ENCODE measurements around the gene NAV3. TPM values are rescaled to one million over a fixed set of nuclear protein-coding genes. Genes with fewer than 3 reads are reported as not detected.

Gene NAV3
- total RNA-seq, 1 donor from 2014 or later, result 16.2 TPM

- Histone ChIP-seq H3K36me3 (no peaks in the 10 kb centered on the region), H3K4me3 (no peak overlapping the region), H3K4me1 (no peaks in the 10 kb centered on the region), H3K27ac (no peak overlapping the region), H3K9me3 (no peaks in the 10 kb centered on the region), H3K27me3 (no peaks in the 10 kb centered on the region)
- no peak for DNase-seq (ENCODE audit: extremely low spot score in 2 of 2)
- intact Hi-C loops (cut with DNase I), result no loop called here
- TF ChIP-seq POLR2A (IDR thresholded peaks at IDR 0.05) (no peak), CTCF (IDR thresholded peaks at IDR 0.05) (no peak), POLR2AphosphoS5 (IDR thresholded peaks at IDR 0.05; ENCODE audit: insufficient read depth in 1 of 2, low read depth in 1 of 2) (no peak)
These were observed 8.9 kb upstream of the NAV3 start for GRCh38 chr12:77821699-77822203.

- no peaks in the 10 kb centered on the region for H3K36me3 ChIP-seq
- H3K27ac ChIP-seq, result no peak overlapping the region
- H3K4me3 ChIP-seq, result no peak overlapping the region
- TF ChIP-seq POLR2A (IDR thresholded peaks at IDR 0.05), result no peak
- TF ChIP-seq CTCF (IDR thresholded peaks at IDR 0.05), result no peak
- TF ChIP-seq POLR2AphosphoS5 (IDR thresholded peaks at IDR 0.05; ENCODE audit: insufficient read depth in 1 of 2, low read depth in 1 of 2), result no peak
- peaks cover 17% of the 10 kb centered on the region for H3K4me1 ChIP-seq
- no peaks in the 10 kb centered on the region for H3K27me3 ChIP-seq
- no peak for DNase-seq (ENCODE audit: extremely low spot score in 2 of 2)
- H3K9me3 ChIP-seq, result no peaks in the 10 kb centered on the region
- intact Hi-C loops (cut with DNase I), result no loop called here
These were observed 2.6 kb downstream of the NAV3 start for GRCh38 chr12:77833329-77833728.

- no peaks in the 10 kb centered on the region for H3K36me3 ChIP-seq
- intact Hi-C loops (cut with DNase I), result no loop called here
- no peak overlapping the region for H3K4me3 ChIP-seq
- H3K27ac ChIP-seq, result no peak overlapping the region
- no peaks in the 10 kb centered on the region for H3K27me3 ChIP-seq
- peaks cover 17% of the 10 kb centered on the region for H3K4me1 ChIP-seq
- H3K9me3 ChIP-seq, result no peaks in the 10 kb centered on the region
- no peak for DNase-seq (ENCODE audit: extremely low spot score in 2 of 2)
- TF ChIP-seq POLR2A (IDR thresholded peaks at IDR 0.05) (no peak), CTCF (IDR thresholded peaks at IDR 0.05) (no peak), POLR2AphosphoS5 (IDR thresholded peaks at IDR 0.05; ENCODE audit: insufficient read depth in 1 of 2, low read depth in 1 of 2) (no peak)
These were observed 3.9 kb downstream of the NAV3 start for GRCh38 chr12:77834618-77835017.

GRCh38 chr12:77835969-77836368 lies 5.3 kb downstream of the NAV3 start:
- DNase-seq (ENCODE audit: extremely low spot score in 2 of 2), result no peak
- no peak overlapping the region for H3K27ac ChIP-seq
- intact Hi-C loops (cut with DNase I), result no loop called here
- no peaks in the 10 kb centered on the region for H3K27me3 ChIP-seq
- no peaks in the 10 kb centered on the region for H3K9me3 ChIP-seq
- H3K36me3 ChIP-seq, result no peaks in the 10 kb centered on the region
- no peak overlapping the region for H3K4me3 ChIP-seq
- H3K4me1 ChIP-seq, result peaks cover 8% of the 10 kb centered on the region
- TF ChIP-seq CTCF (IDR thresholded peaks at IDR 0.05) (no peak), POLR2AphosphoS5 (IDR thresholded peaks at IDR 0.05; ENCODE audit: insufficient read depth in 1 of 2, low read depth in 1 of 2) (no peak), POLR2A (IDR thresholded peaks at IDR 0.05) (no peak)

- intact Hi-C loops (cut with DNase I), result no loop called here
- TF ChIP-seq CTCF (IDR thresholded peaks at IDR 0.05) (no peak), POLR2AphosphoS5 (IDR thresholded peaks at IDR 0.05; ENCODE audit: insufficient read depth in 1 of 2, low read depth in 1 of 2) (no peak), POLR2A (IDR thresholded peaks at IDR 0.05) (no peak)
- Histone ChIP-seq H3K4me3 (no peak overlapping the region), H3K27me3 (no peaks in the 10 kb centered on the region), H3K4me1 (no peaks in the 10 kb centered on the region), H3K27ac (no peak overlapping the region), H3K36me3 (no peaks in the 10 kb centered on the region), H3K9me3 (no peaks in the 10 kb centered on the region)
- DNase-seq (ENCODE audit: extremely low spot score in 2 of 2), result no peak
These were observed 7.2 kb downstream of the NAV3 start for GRCh38 chr12:77837876-77838291.
